ENCODE measurements around the gene DKKL1.

Gene DKKL1

DNA sequence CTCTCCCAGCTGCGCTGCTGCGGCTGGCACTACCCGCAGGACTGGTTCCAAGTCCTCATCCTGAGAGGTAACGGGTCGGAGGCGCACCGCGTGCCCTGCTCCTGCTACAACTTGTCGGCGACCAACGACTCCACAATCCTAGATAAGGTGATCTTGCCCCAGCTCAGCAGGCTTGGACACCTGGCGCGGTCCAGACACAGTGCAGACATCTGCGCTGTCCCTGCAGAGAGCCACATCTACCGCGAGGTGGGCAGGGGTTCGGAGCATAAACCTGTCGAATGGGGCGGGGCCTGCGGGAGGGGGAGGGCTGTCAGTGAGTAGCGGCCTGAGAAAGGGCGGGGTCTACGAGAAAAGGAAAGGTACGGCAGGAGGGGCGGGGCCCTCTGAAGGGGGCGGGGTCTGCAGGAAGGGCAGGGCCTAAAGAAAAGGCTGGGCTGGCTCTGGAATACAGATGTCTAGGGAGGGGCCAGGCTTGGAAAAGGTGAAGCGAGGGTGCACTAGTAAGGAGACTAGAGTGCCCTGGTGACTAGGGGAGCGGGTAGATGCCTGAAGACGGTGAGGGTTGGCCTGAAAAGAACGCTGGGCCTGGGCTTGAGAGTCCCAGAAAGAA is 24.9 kb upstream of the DKKL1 start:
- no peak for DNase-seq

DNA sequence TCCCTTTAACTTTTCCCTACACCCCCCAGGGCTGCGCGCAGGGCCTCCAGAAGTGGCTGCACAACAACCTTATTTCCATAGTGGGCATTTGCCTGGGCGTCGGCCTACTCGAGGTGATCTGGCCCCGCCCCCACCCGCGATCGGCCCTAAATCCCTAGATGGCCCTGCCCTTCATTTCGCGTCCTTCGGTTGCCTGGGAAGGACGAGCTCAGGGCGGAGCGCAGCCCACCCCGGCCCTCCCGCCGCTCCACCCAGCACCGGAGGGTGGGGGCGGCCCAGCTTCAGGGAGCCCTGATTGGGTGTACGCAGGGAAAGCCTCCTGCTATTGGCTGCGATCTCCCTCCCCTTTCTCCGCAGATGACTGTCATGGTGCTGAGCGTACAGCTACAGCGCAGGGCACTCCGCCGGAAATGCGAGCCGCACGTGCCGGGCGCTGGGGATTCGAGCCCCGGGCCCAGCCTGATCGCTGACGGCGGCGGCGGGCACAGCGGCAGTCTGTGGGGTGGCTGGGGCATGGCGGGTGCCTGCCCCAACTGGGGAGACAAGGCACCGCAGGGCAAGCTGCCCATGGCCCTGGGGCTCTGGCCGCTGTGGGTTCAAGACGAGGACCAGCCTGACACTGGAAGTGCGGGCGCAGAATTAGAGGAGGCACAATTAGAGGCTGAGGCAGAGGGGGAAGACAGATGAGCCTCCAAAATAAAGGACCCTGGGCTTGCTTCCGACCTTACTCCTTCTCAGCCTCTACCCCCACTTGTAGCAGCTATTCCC is 24.2 kb upstream of the DKKL1 start:
- DNase-seq = no peak

DNA sequence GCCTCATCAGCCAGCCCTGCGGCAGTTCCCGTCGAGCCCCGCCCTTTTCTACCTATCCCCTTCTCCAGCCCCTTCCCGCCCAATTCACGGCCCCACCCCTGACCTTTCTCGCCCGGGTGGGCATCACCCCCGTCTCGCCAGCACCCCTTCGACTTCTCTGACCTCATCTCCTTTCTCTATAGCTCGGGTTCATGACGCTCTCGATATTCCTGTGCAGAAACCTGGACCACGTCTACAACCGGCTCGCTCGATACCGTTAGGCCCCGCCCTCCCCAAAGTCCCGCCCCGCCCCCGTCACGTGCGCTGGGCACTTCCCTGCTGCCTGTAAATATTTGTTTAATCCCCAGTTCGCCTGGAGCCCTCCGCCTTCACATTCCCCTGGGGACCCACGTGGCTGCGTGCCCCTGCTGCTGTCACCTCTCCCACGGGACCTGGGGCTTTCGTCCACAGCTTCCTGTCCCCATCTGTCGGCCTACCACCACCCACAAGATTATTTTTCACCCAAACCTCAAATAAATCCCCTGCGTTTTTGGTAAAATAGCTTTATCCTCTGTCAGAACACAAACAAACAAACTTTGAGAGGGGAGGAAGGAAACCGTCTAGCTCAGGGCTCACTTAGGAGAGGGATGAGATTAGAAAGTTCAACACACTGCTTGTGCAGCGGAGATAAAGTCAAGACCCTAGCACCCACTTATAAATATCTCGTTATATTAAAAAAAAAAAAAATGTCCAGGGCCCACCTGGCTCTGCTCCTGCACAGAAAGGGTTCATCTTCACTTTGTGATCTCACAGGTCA is 23.4 kb upstream of the DKKL1 start:
- DNase-seq = no peak

DNA sequence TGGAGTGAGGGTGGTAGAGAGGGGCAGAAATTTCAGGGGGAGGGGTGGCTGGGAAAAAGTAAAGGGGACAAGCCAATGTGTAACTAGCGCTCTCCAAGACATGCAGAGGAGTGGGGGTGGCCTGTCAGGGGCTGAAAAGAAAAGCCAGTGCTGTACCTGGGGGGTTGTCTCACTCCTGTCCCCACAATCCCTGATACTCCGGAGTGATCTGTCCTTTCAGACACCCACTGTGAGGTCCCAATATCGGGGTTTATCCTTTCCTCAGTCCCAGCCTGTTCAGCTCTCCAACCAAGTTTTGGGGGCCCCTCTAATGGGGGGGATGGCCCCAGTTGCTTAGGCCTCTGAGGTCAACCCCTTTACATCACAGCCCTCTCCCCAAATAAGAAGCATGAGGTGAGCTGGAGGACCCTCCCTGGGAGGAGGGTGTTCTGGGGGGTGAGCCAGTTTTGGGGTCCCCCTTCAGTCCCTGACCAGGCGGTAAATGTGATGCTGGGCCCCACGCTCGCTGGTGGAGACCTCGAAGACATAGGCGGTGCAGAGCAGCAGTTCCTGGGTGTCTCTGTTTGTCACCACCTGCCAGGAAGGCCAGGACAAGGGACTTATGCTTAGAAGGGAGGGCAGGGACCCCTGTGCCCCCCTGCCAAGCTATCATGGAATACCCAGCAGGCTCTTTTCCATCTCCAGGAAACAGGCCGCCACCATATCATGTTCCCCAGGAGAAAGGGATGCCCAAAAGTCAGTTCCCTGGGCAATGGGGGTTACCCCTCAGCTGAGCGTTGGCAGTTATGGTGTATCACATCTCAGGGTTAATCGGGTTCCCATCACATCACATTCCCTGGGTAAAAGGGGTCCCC is 22.6 kb upstream of the DKKL1 start:
- DNase-seq = no peak

DNA sequence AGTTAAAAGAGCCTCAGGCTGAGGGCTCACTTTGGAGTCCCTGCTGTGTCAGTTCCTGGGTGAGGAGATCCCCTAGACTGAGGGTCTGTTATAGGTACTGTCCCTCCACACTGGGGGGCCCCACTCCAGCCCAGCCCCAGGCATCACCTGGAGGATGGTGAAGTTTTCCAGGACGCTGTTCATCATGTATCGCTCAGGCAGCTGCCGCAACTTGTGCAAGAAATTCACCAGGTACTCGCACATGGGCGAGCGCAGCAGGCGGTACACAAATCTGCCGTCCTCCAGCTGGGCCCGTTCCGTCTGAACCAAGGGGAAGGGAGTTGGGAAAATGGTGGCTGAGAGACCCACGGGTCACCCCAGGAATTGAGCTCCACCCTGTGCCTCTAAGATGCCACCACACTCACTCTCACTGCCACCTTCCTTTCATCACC is 21.4 kb upstream of the DKKL1 start:
- DNase-seq = no peak

GRCh38 chr19:49343123-49343522 is 20.6 kb upstream of the DKKL1 start:
- no peak for DNase-seq

GRCh38 chr19:49344505-49345423 is 18.9 kb upstream of the DKKL1 start:
- DNase-seq = no peak

GRCh38 chr19:49347191-49347590 is 16.5 kb upstream of the DKKL1 start:
- DNase-seq = no peak

DNA sequence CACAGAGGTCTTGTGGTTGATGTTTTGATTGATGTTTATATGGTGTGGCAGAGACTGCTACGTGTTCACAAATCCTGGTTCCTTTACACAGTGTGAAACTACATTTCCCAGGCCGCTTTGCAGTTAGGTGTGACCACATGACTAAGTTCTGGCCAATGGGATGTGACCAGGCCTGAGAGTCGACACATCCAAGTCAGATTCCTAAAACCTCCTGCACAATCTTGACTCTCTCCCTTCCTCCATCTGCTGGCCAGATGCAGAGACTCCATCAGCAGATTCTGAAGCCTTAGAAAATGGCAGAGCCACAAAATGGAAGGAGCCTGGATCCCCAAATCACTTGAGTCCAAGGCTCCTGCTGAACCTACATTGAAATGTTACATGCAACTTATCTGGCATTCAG is 15.8 kb upstream of the DKKL1 start:
- peak in 1 of 2 experiments; percentile 7 for DNase-seq

- no peak for DNase-seq
Measured at GRCh38 chr19:49348305-49349189, 15.1 kb upstream of the DKKL1 start.

- no peak for DNase-seq
Measured at GRCh38 chr19:49349567-49349966, 14.1 kb upstream of the DKKL1 start.

GRCh38 chr19:49355909-49356353 is 7.7 kb upstream of the DKKL1 start:
- DNase-seq = no peak

GRCh38 chr19:49356382-49356781 is 7.3 kb upstream of the DKKL1 start:
- no peak for DNase-seq

DNA sequence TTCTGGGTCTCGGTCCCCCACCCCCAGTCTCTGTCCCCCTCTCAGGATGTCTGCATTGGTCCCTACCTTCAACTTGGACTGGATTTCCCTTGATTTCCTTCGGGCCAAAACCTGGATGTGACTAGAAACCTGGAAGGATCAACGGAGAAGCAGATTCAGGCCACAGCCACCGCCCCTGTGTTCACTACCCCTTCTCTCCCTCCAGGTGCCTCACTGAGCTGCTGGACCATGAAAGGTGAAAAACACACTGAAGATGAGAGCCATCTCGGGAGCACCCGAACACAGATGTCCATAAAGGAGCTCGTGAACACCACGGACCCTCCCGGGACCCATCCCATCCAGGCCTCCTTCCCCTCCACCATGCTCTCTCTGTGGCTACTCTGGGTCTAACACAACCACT is 6.5 kb upstream of the DKKL1 start:
- DNase-seq = no peak

DNA sequence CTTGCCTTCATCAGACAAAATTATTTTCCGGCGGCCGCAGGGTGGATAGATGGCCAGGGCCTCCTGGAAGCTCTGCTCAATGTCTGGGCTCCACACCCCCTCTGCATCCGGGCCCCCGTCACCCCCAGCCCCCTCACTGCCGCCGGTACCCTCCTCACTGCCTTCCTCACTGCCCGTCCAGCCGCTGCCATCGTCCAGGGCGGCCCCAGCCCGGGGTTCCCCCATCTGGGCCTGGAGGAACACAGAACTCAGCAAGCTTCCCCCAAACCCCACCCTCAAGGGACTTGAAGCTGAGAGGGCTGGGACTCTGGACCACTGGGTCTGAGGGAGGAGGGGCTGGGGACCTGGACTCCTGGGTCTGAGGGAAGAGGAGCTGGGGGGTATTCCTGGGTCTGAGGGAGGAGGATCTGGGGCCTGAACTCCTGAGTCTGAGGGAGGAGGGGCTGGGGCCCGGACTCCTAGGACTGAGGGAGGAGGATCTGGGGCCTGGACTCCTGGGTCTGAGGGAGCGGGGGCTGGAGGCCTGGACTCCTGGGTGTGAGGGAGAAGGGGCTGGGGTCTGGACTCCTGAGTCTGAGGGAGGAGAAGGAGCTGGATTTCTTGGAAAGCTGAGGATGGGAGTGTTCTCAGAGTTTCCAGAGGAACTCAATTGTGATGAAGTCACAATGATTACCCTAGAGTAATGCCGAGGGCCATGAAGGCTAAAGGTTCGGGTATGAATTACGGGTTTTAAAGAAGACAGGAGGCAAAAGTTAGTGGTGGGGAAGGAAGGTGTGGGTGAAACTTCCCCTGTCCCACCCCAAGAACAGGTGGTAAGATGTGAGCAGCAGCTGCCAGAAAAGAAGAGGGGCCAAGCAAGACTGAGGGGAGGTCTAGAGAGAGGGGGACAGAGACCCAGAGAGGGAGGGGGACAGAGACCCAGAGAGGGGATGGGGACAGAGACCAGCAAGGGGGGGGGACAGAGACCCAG is 3.5 kb upstream of the DKKL1 start:
- no peak for DNase-seq

GRCh38 chr19:49361438-49362047 is 2.1 kb upstream of the DKKL1 start:
- peak; percentile 46 to 78 for DNase-seq

DNA sequence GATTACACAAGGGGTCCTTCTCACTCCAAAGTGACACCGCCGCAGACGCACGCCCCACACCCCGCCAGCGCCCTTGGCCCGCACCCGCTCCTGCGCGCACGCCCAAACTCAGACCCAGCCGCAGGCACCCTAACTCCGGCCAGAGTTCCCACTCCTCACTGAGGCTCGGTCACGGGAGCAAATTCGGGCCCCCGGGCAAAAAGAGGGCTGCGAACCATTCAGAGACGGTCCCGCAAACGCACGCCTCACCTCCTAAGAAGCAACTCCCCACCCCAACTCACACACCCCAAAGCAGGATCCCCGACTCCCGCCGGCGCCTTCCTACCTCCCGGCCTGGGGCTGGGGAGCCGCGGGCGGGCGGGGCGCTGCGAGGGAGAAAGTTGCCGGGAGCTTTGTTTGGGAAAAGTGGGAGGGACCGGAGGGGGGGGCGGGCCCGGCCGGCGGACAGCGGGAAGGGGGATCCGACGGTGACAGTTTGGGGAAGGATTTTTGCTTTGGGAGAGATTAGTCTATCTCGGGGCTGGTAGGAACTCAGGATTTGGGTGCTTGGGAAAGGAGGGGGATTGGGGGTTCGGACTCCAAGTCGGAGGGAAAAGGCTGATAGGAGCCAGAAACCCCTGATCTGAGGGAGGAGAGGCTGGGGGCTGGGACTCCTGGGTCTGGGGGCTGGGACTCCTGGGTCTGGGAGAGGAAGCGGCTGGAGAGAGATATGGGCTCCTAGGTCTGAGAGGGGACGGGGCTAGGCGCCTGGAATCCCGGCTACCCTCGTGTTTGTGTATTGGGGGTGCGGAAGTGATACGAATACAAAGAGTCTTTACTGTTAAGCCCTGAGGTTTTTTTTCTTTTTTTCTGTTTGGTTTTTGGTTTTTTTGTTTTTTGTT is 1.4 kb upstream of the DKKL1 start, which contains the start of gene TEAD2:
TEAD2 (minus strand) TSS at position 369 of the 881 bp plus-strand sequence. CDS start 2,341 bp downstream, outside the sequence.
- DNase-seq = peak; percentile 21 to 72

GRCh38 chr19:49362929-49363267 is 779 bp upstream of the DKKL1 start:
- peak; percentile 55 to 70 for DNase-seq
